ENCODE results near the gene CDKN2B-AS1. TPM values are rescaled to one million over a fixed set of nuclear protein-coding genes. Genes with fewer than 3 reads are reported as not detected.

CDKN2B-AS1 gene
- total RNA-seq, 2 experiments from 2014 or later: 0.21 to 0.23 TPM

DNA sequence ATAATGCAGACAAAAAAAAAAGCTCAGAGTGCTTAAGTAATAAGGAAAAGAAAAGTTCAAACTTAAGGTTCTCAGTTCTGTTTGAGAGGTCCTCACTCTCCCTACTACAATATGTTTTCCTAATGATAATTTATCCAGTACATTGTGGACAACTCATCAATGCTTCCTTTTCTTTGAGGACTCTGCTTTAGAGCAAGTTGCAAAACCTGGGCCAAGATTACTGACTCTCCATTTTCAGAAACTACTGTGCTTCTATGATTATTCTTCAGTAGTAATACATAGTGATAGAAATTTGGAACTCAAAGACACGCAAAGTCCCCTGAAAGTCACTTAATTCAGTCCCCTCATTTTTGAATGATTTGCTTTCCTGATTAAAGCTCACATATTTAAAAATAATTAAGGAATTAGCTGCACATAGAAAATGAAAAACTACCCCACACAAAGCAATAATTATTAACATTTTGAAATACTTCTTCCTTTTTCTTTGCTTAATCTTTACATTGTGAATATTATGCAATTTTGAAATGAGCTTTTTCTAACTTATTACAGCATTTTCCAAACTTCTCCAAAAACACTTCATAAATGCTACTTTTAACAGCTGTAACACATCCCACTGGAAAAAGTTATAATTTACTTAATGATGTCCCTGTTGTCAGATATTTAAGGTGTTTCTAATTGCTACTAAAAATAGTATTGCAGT lies 11.6 kb upstream of the CDKN2B-AS1 start:
- no peak overlapping the region for H3K4me3 Mint-ChIP-seq
- no peaks in the 10 kb centered on the region for H3K4me1 Mint-ChIP-seq
- H3K36me3 Mint-ChIP-seq (ENCODE audit: low read depth): no peaks in the 10 kb centered on the region
- CTCF ChIA-PET: interaction anchor here (0.8 to 3.1 kb wide), 7 partner anchors 8 to 179 kb away, joined by 3 to 17 read pairs (median 4); partner anchors contain the start of gene CDKN2B
- ATAC-seq (no peak), DNase-seq (no peak)
- POLR2A ChIA-PET: no interaction called here
- peaks cover 61% of the 10 kb centered on the region for H3K27me3 Mint-ChIP-seq
- H3K9me3 Mint-ChIP-seq (ENCODE audit: low read depth): no peaks in the 10 kb centered on the region
- H3K27ac Mint-ChIP-seq: no peak overlapping the region
- intact Hi-C loops (cut with DNase I, micrococcal nuclease): loop anchor here in 1 of 2 experiments (10.0 kb wide), 1 partner anchor 1842 kb away; the partner anchor contains the start of gene ELAVL2

DNA sequence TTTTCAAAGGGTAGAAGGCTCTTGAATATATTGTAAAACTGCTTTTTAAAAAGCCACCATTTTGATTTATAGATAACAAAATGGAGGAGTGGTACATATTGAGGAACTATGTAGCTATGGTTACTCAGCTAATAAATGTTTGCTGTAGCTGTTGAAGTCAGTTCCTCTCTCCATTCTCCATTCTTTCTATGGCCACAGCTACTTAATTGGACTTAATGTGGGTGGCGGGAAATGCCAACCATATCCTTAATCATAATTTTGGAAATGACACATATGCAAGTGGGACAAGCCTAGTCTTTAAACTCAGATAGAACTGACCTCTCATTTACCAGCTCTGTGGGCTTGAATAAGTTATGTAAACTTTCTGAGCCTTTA lies 11.0 kb upstream of the CDKN2B-AS1 start:
- DNase-seq: no peak

DNA sequence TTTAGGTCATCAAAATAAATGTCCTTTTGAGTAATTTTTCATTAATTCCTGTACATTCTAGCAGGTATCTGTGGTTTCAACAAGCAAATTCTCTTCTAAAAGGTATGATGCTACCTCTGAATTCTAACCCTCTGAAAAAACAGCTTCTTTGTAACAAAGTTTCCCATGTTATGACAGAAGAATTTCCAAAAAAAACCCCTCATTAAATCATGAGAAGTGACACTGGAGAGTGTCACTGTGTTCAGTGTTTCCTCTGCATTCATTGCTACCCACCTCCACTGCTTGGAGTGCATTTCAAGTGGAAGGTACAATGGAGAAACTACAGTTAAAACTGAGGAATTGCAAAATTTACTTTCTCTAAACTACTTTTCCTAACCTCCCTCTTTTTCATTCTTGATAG lies 10.5 kb upstream of the CDKN2B-AS1 start:
- no peaks in the 10 kb centered on the region for H3K9me3 Mint-ChIP-seq (ENCODE audit: low read depth)
- no peaks in the 10 kb centered on the region for H3K4me1 Mint-ChIP-seq
- no peak overlapping the region for H3K27ac Mint-ChIP-seq
- no peak overlapping the region for H3K4me3 Mint-ChIP-seq
- POLR2A ChIA-PET: no interaction called here
- ATAC-seq (no peak), DNase-seq (no peak)
- H3K36me3 Mint-ChIP-seq (ENCODE audit: low read depth): no peaks in the 10 kb centered on the region
- intact Hi-C loops (cut with DNase I, micrococcal nuclease): loop anchor here in 1 of 2 experiments (10.0 kb wide), 1 partner anchor 1841 kb away; the partner anchor contains the start of gene ELAVL2
- peaks cover 64% of the 10 kb centered on the region for H3K27me3 Mint-ChIP-seq
- CTCF ChIA-PET: interaction anchor here (3.1 kb wide), 1 partner anchor 25 kb away, joined by 17 read pairs; the partner anchor contains the start of gene CDKN2B

More for the DNA sequence above, 11.0 kb upstream of the CDKN2B-AS1 start:
- Mint-ChIP-seq H3K27ac (no peak overlapping the region), H3K27me3 (peaks cover 64% of the 10 kb centered on the region), H3K4me1 (no peaks in the 10 kb centered on the region), H3K36me3 (ENCODE audit: low read depth) (no peaks in the 10 kb centered on the region), H3K4me3 (no peak overlapping the region), H3K9me3 (ENCODE audit: low read depth) (no peaks in the 10 kb centered on the region)
- ChIA-PET POLR2A (no interaction called here), CTCF (interaction anchor here (0.8 to 3.1 kb wide), 5 partner anchors 8 to 180 kb away, joined by 3 to 17 read pairs (median 4); partner anchors contain the start of gene CDKN2B)
- ATAC-seq: no peak
- intact Hi-C loops (cut with DNase I, micrococcal nuclease): loop anchor here in 1 of 2 experiments (10.0 kb wide), 1 partner anchor 1841 kb away; the partner anchor contains the start of gene ELAVL2

DNA sequence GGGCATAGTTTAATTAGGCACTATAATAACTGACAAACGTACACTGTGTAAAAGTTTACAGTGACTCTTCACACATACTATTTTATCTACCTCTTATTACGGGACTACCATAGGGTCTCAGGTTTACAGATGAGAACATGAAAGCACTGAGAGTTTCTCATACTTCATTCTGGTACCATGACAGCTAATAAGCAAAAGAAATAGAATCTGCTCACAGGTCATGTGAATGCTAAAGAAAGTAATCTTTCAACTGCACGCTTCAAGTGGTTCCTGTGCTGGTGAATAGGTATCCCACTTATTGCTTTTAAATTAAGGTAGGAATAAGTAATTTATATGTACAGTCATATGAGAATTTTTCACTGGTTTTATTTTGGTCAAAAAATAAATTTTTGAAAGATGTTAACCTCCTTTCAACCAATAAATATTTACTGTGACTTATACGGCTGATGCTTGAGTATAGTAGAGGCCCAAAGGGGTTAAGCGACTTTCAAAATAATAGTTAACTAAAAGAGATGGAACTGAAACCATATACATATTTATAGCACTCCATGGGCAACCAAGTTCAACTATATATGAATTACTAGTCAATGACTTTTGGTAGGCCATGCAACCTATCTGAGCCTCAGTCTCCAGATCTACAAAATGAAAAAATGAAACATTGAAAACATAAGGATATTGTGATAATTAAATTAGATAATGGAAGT lies 8.5 kb upstream of the CDKN2B-AS1 start:
- ChIA-PET POLR2A (no interaction called here), CTCF (interaction anchor here (1.0 to 2.9 kb wide), 3 partner anchors 18 to 51 kb away, joined by 3 to 17 read pairs (median 6); partner anchors contain the start of gene CDKN2B)
- intact Hi-C loops (cut with DNase I, micrococcal nuclease): loop anchor here in 1 of 2 experiments (10.0 kb wide), 1 partner anchor 1839 kb away; the partner anchor contains the start of gene ELAVL2
- Mint-ChIP-seq H3K36me3 (ENCODE audit: low read depth) (peaks cover 4% of the 10 kb centered on the region), H3K9me3 (ENCODE audit: low read depth) (no peaks in the 10 kb centered on the region), H3K4me1 (no peaks in the 10 kb centered on the region), H3K27ac (no peak overlapping the region), H3K4me3 (no peak overlapping the region), H3K27me3 (peaks cover 65% of the 10 kb centered on the region)
- ATAC-seq (no peak), DNase-seq (no peak)

DNA sequence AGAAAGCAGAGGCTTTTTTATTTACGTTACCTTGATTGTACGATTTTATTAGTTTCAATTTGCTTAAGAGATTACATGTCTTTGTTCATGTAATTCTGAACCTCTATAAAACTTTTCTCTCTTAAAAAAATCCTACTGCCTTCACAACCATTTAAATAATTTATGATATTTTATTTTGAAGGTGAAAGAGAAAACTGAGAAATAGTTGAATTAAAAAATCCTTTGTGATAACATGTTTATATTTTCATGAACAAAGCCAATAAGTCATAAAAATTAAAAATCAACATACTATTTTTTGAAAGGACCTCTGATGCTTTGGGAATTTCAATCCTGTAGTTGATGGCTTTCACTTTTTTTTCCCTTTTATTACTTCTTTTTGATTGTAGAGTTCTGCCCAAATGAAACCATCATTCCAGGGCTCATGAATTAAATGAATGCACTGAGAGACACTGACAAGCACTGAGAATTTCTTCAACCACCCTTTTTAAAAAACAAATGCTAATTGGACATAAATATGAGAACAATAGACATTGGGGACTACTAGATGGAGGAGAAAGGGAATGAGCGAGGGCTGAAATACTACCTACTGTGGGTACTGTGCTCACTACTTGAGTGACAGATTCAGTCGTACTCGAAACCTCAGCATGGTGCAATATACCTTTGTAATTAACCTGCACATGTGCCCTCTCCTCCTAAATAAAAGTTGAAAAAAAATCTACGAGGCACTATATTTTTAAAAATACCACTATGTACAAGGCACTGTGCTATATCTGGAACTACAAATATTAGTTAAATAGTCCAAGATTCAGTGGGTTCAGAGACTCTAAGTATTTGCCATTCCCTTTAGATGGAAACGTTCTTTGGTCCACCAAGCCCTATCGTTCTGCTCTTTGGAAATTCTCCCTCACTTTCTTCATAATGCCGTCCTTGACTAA lies 6.3 kb upstream of the CDKN2B-AS1 start:
- no peak for ATAC-seq
- ChIA-PET CTCF (interaction anchor here (0.9 kb wide), 1 partner anchor 12 kb away, joined by 3 read pairs; no protein-coding TSS in a partner anchor), POLR2A (no interaction called here)
- Mint-ChIP-seq H3K4me1 (peaks cover 2% of the 10 kb centered on the region), H3K36me3 (ENCODE audit: low read depth) (peaks cover 4% of the 10 kb centered on the region), H3K27ac (no peak overlapping the region), H3K4me3 (no peak overlapping the region), H3K9me3 (ENCODE audit: low read depth) (no peaks in the 10 kb centered on the region), H3K27me3 (peaks cover 59% of the 10 kb centered on the region)
- intact Hi-C loops (cut with DNase I, micrococcal nuclease): loop anchor here in 1 of 2 experiments (10.0 kb wide), 1 partner anchor 1836 kb away; the partner anchor contains the start of gene ELAVL2
- no peak for DNase-seq

DNA sequence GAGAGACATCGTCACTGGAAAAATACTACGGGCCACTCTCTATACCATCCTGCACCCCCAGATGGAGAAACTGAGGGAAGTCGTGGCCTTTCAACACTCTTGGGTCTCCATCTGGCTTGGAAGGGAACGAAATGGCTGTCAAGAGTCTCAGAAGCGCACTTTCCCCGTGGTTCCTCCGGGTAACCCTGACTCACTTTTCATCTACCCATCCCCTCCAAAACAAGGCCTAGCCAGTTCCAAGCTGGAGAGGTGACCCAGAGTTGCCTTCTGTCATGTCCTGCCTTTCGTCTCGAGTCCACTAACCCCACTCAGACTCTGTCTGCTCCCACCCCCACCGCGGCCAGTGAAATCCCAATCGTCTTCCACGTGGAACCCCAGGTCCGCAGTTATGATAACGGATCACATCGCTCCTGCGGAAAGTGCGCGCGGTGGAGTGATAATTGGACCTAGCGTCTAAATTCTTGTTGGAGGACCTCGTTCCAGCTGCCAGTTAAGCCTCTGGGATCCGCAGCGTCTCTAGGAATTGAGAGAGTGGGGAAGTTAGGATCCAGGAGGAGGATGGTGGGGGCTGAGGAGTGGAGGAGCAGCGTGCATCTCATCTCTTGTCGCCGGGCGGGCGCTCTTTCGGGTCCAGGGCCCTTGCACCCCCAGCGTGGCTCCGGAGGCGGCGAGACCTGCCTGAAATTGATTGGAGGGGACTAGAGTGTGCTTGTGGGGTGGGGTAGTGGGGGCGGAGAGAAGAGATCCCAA lies 5.0 kb upstream of the CDKN2B-AS1 start:
- ChIA-PET CTCF (interaction anchor here (0.5 to 5.5 kb wide), 4 partner anchors 13 to 22 kb away, joined by 3 to 31 read pairs (median 4); partner anchors contain the start of gene CDKN2B), POLR2A (no interaction called here)
- no peak overlapping the region for H3K27ac Mint-ChIP-seq
- H3K27me3 Mint-ChIP-seq: peaks cover 55% of the 10 kb centered on the region
- intact Hi-C loops (cut with DNase I, micrococcal nuclease): loop anchor here (1.0 to 10.0 kb wide), 2 partner anchors 21 to 1835 kb away; partner anchors contain the start of gene ELAVL2 (in 1 of the 2)
- DNase-seq: no peak
- H3K36me3 Mint-ChIP-seq (ENCODE audit: low read depth): peaks cover 4% of the 10 kb centered on the region
- ATAC-seq: no peak
- peaks cover 5% of the 10 kb centered on the region for H3K4me1 Mint-ChIP-seq
- H3K9me3 Mint-ChIP-seq (ENCODE audit: low read depth): no peaks in the 10 kb centered on the region
- H3K4me3 Mint-ChIP-seq: no peak overlapping the region

DNA sequence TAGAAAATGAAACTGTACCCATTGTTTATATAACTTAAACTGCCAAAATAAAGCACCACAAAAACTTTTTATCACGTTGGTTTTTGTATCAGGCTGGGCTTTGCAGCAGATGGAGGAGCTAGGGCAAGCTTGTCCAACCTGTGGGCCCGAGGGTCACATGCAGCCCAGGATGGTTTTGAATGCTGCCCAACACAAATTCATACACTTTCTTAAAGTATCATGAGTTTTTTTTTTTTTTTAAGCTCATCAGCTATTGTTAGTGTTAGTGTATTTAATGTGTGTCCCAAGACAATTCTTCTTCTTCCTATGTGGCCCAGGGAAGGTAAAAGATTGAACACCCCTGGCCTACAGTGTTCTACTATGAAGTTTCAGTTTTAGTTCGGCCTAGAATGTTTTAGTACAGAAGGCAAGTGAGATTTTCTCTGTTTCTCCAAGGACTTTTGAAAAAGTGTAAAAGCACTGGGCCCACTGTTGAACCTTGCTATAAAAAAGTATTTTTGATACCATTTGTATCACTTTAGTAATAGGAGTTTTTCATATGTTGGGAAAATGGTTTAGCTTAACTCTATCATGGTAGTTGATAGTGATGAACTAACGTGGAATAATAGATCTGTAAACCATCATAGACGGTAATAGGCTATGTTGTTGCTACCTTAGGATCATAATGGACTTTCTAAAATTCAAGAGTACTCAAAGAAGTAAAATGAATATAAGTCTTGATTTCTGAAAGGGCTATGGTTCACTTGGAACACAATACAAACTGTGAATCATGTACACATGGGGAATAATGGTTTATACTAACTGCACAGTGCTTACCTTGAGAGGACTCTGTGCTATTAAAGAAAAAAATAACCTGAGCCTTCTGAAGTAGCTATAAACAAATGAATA lies 3.3 kb upstream of the CDKN2B-AS1 start:
- no peak overlapping the region for H3K27ac Mint-ChIP-seq
- H3K9me3 Mint-ChIP-seq (ENCODE audit: low read depth): no peaks in the 10 kb centered on the region
- H3K27me3 Mint-ChIP-seq: peaks cover 50% of the 10 kb centered on the region
- peaks cover 8% of the 10 kb centered on the region for H3K4me1 Mint-ChIP-seq
- peaks cover 4% of the 10 kb centered on the region for H3K36me3 Mint-ChIP-seq (ENCODE audit: low read depth)
- no peak overlapping the region for H3K4me3 Mint-ChIP-seq
- intact Hi-C loops (cut with DNase I, micrococcal nuclease): no loop called here
- POLR2A ChIA-PET: no interaction called here
- ATAC-seq (no peak), DNase-seq (no peak)
- CTCF ChIA-PET: interaction anchor here (1.1 to 5.5 kb wide), 4 partner anchors 8 to 61 kb away, joined by 3 to 31 read pairs (median 4); partner anchors contain the start of gene CDKN2B

DNA sequence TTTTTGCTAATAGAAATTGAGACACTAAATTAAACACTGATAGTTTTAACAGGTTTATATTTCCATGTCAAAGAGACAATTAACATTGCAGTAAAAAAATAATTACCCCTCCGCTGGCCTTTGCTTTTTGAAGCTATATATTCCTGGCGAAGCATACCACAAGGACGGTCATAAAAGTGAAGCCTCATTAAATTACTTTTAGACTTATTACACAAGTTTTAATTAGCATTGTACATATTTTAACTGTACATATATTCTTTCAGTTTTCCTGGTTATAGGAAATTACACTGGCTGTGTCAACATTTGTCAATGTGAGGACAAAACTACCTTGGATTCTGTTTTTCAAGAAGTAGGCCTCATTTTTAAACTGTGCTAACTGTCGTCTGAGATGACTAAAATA lies 1.6 kb upstream of the CDKN2B-AS1 start:
- Mint-ChIP-seq H3K27me3 (peaks cover 48% of the 10 kb centered on the region), H3K27ac (no peak overlapping the region), H3K9me3 (ENCODE audit: low read depth) (no peaks in the 10 kb centered on the region), H3K4me1 (peaks cover 8% of the 10 kb centered on the region), H3K4me3 (peak overlapping the region; percentile 90), H3K36me3 (ENCODE audit: low read depth) (peaks cover 4% of the 10 kb centered on the region)
- intact Hi-C loops (cut with DNase I, micrococcal nuclease): no loop called here
- ATAC-seq (no peak), DNase-seq (no peak)
- POLR2A ChIA-PET: no interaction called here
- CTCF ChIA-PET: interaction anchor here (0.6 to 5.5 kb wide), 5 partner anchors 9 to 466 kb away, joined by 3 to 31 read pairs (median 6); partner anchors contain the start of gene CDKN2B

DNA sequence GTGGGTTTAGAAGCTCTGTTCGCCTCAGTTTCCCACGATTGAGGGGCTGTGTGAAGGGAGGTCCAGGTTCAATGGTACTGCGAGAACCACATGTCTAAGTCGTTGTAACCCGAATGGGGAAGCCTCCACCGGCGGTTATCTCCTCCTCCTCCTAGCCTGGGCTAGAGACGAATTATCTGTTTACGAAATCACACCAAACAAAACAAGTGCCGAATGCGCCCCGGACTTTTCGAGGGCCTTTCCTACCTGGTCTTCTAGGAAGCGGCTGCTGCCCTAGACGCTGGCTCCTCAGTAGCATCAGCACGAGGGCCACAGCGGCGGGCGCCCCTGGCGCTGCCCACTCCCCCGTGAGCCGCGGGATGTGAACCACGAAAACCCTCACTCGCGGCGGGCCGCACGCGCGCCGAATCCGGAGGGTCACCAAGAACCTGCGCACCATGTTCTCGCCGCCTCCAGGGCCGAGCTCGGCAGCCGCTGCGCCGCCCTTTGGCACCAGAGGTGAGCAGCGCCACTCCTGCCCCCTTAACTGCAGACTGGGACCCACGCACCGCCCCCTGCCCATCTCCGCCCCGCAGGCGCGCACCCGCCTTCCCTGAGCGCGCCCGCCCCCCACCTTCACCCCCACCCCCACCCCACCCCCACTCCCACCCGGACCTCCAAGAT lies 567 bp upstream of the CDKN2B-AS1 start, which contains the start of gene CDKN2A:
Gene CDKN2A, minus strand, starts transcription at position 500 of the 663 bp plus-strand sequence.
- intact Hi-C loops (cut with DNase I, micrococcal nuclease): loop anchor here in 1 of 2 experiments (2.0 kb wide), 1 partner anchor 19 kb away; no protein-coding TSS in a partner anchor
- H3K27ac Mint-ChIP-seq: peak within 1 kb of the TSS; percentile 85
- peaks cover 8% of the 10 kb centered on the region for H3K4me1 Mint-ChIP-seq
- H3K4me3 Mint-ChIP-seq: peak within 1 kb of the TSS; percentile 90
- CTCF ChIA-PET: interaction anchor here (1.2 to 5.5 kb wide), 3 partner anchors 14 to 180 kb away, joined by 4 to 31 read pairs (median 9); partner anchors contain the start of gene CDKN2B
- H3K36me3 Mint-ChIP-seq (ENCODE audit: low read depth): peaks cover 4% of the 10 kb centered on the region
- POLR2A ChIA-PET: interaction anchor here (0.6 kb wide), 1 partner anchor 26 kb away, joined by 3 read pairs; no protein-coding TSS in a partner anchor
- DNase-seq (peak; percentile 63), ATAC-seq (peak; percentile 56)
- H3K9me3 Mint-ChIP-seq (ENCODE audit: low read depth): no peaks in the 10 kb centered on the region
- H3K27me3 Mint-ChIP-seq: peaks cover 41% of the 10 kb centered on the region

Measured in activated CD4-positive, alpha-beta T cell treated with anti-CD3 and anti-CD28 coated beads for 36 hours (primary cell).